Hepatocyte (in vitro differentiated cells): ENCODE results near the gene CD82. TPM values are rescaled to one million over a fixed set of nuclear protein-coding genes. Genes with fewer than 3 reads are reported as not detected.

Experiments used
- DNase-seq: peaks from one replicate; pipeline ENCODE4 v3.0.0-alpha.2; 2016; ENCODE audit warnings: low spot score
- H2AFZ ChIP-seq: fragments of 200-600 bp; sonication (generic); 2 replicates; pipeline ENCODE4 v1.6.0; 2016; ENCODE audit warnings: antibody characterized with exemption, mild to moderate bottlenecking
- H3K27ac ChIP-seq: fragments of 200-600 bp; sonication (generic); 2 replicates; pipeline ENCODE4 v1.5.1; 2016; ENCODE audit warnings: mild to moderate bottlenecking
- H3K27me3 ChIP-seq: fragments of 200-600 bp; sonication (generic); 2 replicates; pipeline ENCODE4 v1.6.1; 2016
- H3K36me3 ChIP-seq: fragments of 200-600 bp; sonication (generic); replicated peaks from 2 replicates; pipeline ENCODE4 v1.5.1; 2016; ENCODE audit warnings: low read depth; ENCODE audit not compliant: insufficient read depth
- H3K4me1 ChIP-seq: fragments of 200-600 bp; sonication (generic); 2 replicates; pipeline ENCODE4 v1.5.1; 2016; ENCODE audit warnings: mild to moderate bottlenecking, moderate library complexity; ENCODE audit not compliant: insufficient read depth
- H3K4me2 ChIP-seq: fragments of 200-600 bp; sonication (generic); 2 replicates; pipeline ENCODE4 v1.6.0; 2016
- H3K4me3 ChIP-seq: fragments of 200-600 bp; sonication (generic); 2 replicates; pipeline ENCODE4 v1.5.1; 2016; ENCODE audit warnings: mild to moderate bottlenecking
- H3K79me2 ChIP-seq: fragments of 200-600 bp; sonication (generic); 2 replicates; pipeline ENCODE4 v1.6.0; 2017; ENCODE audit warnings: mild to moderate bottlenecking
- H3K9me2 ChIP-seq: fragments of 200-600 bp; sonication (generic); replicated peaks from 2 replicates; pipeline ENCODE4 v1.6.0; 2017; ENCODE audit warnings: mild to moderate bottlenecking; ENCODE audit not compliant: insufficient read depth
- H3K9me3 ChIP-seq: fragments of 200-600 bp; sonication (generic); 2 replicates; pipeline ENCODE4 v1.5.1; 2016; ENCODE audit warnings: low read depth, mild to moderate bottlenecking
- H4K20me1 ChIP-seq: fragments of 200-600 bp; sonication (generic); 2 replicates; pipeline ENCODE4 v1.6.0; 2016; ENCODE audit warnings: mild to moderate bottlenecking; ENCODE audit not compliant: insufficient read depth, poor library complexity, severe bottlenecking
- EZH2 ChIP-seq: fragments of 200-600 bp; sonication (generic); IDR thresholded peaks from 2 replicates; pipeline ENCODE4 v1.6.1; 2016; ENCODE audit warnings: antibody characterized with exemption, mild to moderate bottlenecking, borderline replicate concordance
- EZH2phosphoT487 ChIP-seq: fragments of 200-600 bp; sonication (generic); IDR thresholded peaks from one replicate; pipeline ENCODE4 v1.6.1; 2018; ENCODE audit warnings: antibody characterized with exemption, mild to moderate bottlenecking, low read depth, moderate library complexity; ENCODE audit not compliant: unreplicated experiment, severe bottlenecking
- WGBS: methylation state at CpG from one replicate; pipeline ENCODE4 v1.1.6; 2016; ENCODE audit warnings: low lambda C conversion rate; ENCODE audit errors: missing lambda C conversion rate; 5-methylcytosine and 5-hydroxymethylcytosine counted together
- polyA plus RNA-seq: library from polyadenylated mRNA; unstranded; fragments of >200 nt; fragmentation: Nextera tagmentation; extraction: Ambion mirVana; gene quantifications from 2 replicates; pipeline ENCODE4 v1.2.1, GENCODE V29; 2016
- total RNA-seq: library from RNA; depleted of rRNA; stranded (reverse); fragments of >200 nt; gene quantifications from 2 replicates; pipeline ENCODE4 v1.2.3, GENCODE V29; 2014
- TF ChIP-seq, protein P1 (sequence below): fragments of 200-600 bp; sonication (generic); IDR thresholded peaks from 2 replicates; pipeline ENCODE4 v1.5.1; 2016; ENCODE audit warnings: antibody characterized with exemption, mild to moderate bottlenecking; ENCODE audit not compliant: poor library complexity

Gene CD82
- total and polyA plus RNA-seq, 2 experiments from 2014 or later = 38.7 to 157 TPM

DNA sequence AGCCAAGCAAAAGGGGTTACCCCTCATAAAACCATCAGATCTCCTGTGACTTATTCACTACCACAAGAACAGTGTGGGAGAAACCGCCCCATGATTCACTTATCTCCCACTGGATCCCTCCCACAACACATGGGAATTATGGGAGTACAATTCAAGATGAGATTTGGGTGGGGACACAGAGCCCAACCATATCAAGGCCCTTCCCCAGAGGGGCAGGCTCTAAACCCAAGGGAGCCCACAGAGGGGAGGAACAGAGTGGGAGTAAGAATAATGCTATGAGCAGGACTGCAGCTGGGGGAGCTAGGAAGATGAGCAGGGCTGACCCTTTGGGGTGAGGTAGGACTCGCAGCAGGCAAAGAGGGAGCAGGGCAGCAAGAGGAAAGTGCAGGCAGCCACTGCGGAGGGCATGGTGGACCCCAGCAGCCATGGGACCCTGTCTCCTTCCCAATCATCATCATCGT lies 59.3 kb downstream of the CD82 start:
- no peaks in the 10 kb centered on the region for H3K9me2 ChIP-seq
- WGBS = 98% methylated on average over 4 of the region's 4 CpGs
- no peaks in the 10 kb centered on the region for H4K20me1 ChIP-seq
- H3K9me3 ChIP-seq = no peaks in the 10 kb centered on the region
- no peaks in the 10 kb centered on the region for H3K27me3 ChIP-seq
- TF ChIP-seq EZH2phosphoT487 = no peak
- no peak for TF ChIP-seq EZH2
- TF ChIP-seq, protein P1, sequence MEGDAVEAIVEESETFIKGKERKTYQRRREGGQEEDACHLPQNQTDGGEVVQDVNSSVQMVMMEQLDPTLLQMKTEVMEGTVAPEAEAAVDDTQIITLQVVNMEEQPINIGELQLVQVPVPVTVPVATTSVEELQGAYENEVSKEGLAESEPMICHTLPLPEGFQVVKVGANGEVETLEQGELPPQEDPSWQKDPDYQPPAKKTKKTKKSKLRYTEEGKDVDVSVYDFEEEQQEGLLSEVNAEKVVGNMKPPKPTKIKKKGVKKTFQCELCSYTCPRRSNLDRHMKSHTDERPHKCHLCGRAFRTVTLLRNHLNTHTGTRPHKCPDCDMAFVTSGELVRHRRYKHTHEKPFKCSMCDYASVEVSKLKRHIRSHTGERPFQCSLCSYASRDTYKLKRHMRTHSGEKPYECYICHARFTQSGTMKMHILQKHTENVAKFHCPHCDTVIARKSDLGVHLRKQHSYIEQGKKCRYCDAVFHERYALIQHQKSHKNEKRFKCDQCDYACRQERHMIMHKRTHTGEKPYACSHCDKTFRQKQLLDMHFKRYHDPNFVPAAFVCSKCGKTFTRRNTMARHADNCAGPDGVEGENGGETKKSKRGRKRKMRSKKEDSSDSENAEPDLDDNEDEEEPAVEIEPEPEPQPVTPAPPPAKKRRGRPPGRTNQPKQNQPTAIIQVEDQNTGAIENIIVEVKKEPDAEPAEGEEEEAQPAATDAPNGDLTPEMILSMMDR = no peak
- no peak for DNase-seq
- no peak overlapping the region for H2AFZ ChIP-seq
- no peak overlapping the region for H3K27ac ChIP-seq
- H3K4me2 ChIP-seq = no peak overlapping the region
- no peak overlapping the region for H3K4me3 ChIP-seq
- H3K36me3 ChIP-seq = no peaks in the 10 kb centered on the region
- peaks cover 14% of the 10 kb centered on the region for H3K4me1 ChIP-seq
- no peaks in the 10 kb centered on the region for H3K79me2 ChIP-seq

DNA sequence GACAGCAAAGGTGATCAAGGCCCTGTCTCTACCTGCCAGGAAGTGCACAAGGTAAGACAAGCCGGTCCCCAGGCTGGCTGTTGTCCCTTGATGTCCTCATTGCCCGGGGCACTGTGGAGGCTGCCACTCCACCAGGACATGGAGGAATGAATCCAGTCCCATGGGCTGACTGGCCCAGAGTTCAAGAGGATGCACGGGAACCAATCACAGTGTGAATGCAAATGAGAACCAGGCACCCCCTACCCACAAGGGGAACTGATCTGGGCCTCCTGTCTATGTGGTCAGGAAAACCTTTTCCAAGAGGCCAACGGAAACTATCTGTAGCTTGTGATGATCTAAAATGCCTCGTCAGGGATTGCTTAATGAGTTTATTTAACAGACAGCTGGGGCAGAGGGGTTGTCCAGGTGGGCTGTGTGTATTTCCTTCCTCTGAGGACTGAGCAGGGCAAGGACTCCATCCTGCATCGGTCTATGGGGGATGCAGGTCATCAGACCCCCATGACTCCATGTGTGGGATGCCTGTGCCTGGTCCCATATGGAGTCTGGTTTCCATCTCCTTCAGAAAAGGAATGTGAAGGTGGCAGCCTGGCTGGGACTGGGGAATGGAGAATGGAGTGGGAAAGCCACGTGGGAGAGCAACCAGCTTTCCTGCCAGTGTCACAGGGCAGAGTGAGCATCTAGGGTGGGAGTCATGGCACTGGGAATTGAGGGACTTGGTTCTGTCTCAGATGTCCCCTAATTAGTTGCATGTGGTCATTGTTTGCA lies 60.5 kb downstream of the CD82 start:
- no peak overlapping the region for H2AFZ ChIP-seq
- peak; percentile 4 for DNase-seq
- H3K79me2 ChIP-seq = no peaks in the 10 kb centered on the region
- no peaks in the 10 kb centered on the region for H3K9me2 ChIP-seq
- WGBS = 68% methylated on average over 7 of the region's 7 CpGs
- peaks cover 12% of the 10 kb centered on the region for H3K4me1 ChIP-seq
- no peaks in the 10 kb centered on the region for H3K36me3 ChIP-seq
- H3K4me3 ChIP-seq = no peak overlapping the region
- TF ChIP-seq EZH2 = no peak
- no peak for TF ChIP-seq EZH2phosphoT487
- TF ChIP-seq, protein P1 = no peak
- H3K27me3 ChIP-seq = no peaks in the 10 kb centered on the region
- H3K27ac ChIP-seq = no peak overlapping the region
- H3K9me3 ChIP-seq = no peaks in the 10 kb centered on the region
- H3K4me2 ChIP-seq = no peak overlapping the region
- no peaks in the 10 kb centered on the region for H4K20me1 ChIP-seq

DNA sequence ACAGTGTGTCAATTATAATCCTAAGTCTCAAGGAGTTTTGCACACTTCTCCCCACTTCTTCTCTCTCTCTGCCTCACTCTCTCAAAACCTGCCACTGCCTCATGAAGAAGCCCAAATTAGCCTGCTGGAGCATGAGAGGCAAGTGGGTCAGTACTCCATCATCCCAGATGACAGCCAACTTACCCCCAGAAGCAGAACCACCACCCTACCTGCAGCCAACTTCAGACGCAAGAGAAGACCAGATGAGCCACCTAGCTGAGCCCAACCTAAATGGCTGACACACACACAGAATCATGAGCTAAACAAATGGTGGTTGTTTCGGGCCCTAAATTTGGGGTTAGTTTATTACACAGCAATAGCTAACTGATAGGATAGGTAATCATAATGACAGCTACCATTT lies 61.2 kb downstream of the CD82 start:
- no peak for DNase-seq
- H3K36me3 ChIP-seq = no peaks in the 10 kb centered on the region
- H3K79me2 ChIP-seq = no peaks in the 10 kb centered on the region
- H3K4me2 ChIP-seq = no peak overlapping the region
- H4K20me1 ChIP-seq = no peaks in the 10 kb centered on the region
- no peak overlapping the region for H3K4me3 ChIP-seq
- H3K9me3 ChIP-seq = no peaks in the 10 kb centered on the region
- H3K4me1 ChIP-seq = peaks cover 12% of the 10 kb centered on the region
- H2AFZ ChIP-seq = no peak overlapping the region
- H3K27me3 ChIP-seq = no peaks in the 10 kb centered on the region
- no peak overlapping the region for H3K27ac ChIP-seq
- H3K9me2 ChIP-seq = no peaks in the 10 kb centered on the region
- TF ChIP-seq, protein P1 = no peak
- no peak for TF ChIP-seq EZH2phosphoT487
- TF ChIP-seq EZH2 = no peak
- 92% methylated on average over 2 of the region's 2 CpGs for WGBS
